Left renal cortex interstitium (tissue), 4 donors: ENCODE measurements around the gene IL1RL2. TPM values are rescaled to one million over a fixed set of nuclear protein-coding genes. Genes with fewer than 3 reads are reported as not detected.

ENCODE experiments used
- DNase-seq, 4 donors: peaks; one replicate each; pipeline ENCODE4 v3.0.0-alpha.2; 2013; ENCODE audit warnings: low read depth in 4 of 4, low spot score in 2 of 4, missing footprints in 1 of 4
- polyA plus RNA-seq, 4 donors: library from polyadenylated mRNA; unstranded; fragments of 120-200 nt; gene quantifications; one replicate each; pipeline ENCODE4 v1.2.1, GENCODE V29; 2013; ENCODE audit not compliant: insufficient read length in 4 of 4

IL1RL2 gene
- polyA plus RNA-seq, 4 donors, result 0.82 to 1.2 (median 1.0) TPM

DNA sequence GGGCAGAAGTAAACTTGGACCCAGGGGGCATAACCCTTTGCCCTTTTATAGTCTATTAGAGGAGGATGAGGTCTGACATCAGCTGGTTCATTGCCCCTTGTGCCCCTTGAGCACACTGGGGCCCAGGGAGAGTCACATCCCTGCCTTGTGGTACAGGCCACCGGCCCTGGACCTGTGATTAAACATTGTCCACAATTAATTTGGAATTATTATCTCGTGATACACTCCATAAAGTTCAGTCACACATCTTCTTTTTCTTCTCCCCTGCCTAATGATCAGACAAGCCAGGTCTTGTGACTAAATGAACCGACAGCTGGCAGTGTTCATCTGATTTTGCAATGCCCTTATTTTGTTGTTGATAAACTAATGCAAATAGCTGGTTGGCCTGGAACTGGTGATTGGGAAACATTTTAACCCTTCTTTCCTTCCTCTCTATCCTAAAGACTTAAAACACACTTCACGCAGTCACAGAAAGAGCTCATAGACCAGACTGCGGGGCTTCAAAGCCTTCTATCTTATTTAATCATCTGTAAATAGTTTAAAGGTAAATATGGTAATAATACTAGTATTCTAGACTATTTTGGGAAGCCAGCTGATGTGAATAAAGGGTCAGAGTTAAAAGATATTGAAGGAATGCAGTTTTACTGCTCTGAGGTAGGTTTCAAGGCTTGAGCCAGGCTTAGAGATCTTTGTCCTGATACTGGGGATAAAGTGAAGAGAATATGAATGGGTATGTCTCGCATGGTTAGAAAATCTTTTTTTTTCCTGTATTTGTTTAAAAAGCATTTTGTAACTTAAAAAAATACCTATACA, 30.9 kb upstream of the IL1RL2 start:
- no peak for DNase-seq

DNA sequence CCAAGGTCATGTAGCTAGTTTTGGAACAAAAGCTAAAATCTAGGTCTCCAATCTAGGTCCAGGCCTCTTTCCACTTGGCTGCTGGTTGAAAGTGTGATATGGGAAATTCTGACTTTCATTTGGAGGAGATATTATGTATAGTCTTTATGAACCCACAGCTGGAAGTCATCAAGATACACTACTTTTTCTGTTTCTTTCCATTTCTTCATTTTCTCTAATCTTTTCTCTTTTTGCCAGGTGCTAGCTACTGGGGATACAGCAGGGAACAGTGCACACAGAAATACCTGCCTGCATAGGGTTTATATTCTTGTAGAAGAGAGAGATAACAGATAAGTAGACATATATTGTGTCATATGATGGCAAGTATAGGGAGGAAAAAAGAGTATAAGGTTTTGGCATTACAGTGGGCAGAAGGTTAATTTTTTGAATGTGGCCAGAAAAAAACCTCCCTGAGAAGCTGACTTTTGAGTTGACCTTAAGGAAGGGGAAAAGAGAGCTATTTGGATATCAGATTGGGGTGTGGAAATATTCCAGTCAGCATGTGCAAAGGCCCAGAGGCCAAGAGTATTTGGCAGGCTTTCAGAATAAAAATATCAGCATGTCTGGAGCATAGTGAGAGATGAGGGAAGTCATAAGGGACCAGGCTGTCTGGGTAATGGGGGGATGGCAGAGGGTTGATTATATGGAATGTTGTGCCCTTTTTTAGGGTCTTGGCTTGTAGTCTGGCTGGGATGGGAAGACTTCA, 28.6 kb upstream of the IL1RL2 start:
- DNase-seq, result no peak

DNA sequence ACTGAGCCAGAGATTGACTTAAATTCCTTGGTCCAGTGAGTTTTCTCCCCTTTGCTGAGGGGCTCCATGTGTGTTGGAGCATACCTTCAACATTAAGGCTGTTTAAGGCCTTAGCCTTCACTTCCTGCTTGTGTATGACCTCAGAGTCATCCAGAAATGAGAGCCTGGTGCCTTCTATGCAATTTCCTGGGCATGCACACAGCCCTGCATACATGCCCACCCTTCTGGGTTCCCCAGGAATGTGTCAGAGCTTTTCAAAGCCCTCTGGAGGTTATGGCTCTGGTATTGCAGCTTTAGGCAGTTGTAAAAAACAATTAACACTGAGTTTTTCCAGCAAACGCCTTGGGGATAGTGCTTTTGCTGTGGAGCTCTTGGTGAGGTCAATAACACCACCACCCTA, 27.5 kb upstream of the IL1RL2 start:
- no peak for DNase-seq

DNA sequence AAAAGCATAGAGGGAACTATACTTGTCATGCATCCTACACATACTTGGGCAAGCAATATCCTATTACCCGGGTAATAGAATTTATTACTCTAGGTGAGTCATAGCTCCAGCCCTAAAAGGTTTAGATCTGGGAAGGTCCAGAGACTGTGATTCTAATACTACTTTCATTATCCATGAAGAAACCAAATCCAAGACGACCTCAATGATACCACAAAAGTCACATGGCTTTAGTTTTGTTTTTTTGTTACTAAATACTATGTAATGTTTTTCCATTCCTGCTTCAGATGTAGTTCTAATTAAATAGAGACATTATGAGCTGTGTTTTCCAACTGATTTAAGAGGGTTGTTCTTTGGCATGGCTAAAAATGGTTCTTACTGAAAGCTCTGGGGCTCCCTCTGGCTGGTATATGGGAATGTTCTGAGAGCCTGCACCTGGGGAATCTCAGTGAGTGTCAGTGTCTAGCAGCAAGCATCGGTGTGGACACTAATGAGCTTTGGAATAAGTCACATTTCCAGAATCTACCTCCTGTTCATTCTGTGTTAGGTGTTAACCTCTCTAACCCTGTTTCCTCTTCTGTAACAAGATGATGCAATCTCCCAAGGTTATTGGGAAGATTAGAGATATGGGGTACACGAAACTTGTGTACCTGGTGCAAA, 20.5 kb upstream of the IL1RL2 start:
- no peak for DNase-seq

DNA sequence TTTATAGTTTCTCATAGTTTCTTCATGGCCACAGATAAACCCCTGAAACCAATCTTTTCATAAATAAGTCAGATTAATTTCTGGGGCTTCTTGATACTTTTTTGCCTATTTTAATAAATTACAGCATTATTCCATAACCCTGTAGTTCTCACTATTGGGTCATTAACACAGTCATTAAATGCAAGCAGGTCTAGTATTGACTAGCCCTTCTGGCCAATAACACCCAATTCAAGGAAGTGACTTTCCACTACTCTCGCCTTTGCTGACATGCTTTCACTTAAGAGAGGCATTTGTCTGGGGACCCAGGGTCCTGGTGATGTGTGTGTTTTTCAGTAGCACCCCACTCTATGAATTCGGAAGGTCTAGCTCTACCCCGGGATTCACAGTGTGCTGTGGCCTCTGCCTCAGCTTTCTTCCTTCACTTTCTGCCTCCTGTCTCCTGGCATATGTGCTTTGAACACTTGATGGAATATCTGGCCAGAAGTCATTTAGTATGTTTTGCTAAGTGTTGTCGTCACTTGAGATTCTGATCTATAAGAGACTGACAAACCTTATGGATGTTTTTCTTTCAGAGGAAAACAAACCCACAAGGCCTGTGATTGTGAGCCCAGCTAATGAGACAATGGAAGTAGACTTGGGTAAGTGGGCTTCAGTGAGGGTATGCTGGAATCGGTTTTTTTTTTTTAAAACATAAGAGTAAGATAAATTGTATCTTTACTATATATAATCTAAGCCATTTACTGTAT, 18.6 kb upstream of the IL1RL2 start:
- no peak for DNase-seq

DNA sequence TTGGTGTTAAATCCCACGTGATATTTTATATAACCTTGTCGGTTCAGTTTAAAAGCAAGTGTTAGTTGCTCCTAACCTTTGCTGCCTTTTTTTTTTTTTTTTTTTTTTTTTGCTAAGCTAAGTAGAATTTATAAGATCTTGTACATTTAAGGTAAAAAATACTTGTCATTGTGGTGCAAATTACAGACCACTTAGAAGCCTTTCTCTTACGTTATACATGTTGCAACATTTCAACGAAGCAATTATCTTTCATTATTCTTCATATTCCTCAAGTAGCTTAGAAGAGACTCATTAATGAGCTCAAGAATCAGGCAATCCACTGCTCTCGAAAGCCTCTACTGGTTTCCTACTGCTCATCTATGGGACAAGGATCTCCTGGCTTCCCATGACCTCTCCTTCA, 14.9 kb upstream of the IL1RL2 start:
- no peak for DNase-seq

DNA sequence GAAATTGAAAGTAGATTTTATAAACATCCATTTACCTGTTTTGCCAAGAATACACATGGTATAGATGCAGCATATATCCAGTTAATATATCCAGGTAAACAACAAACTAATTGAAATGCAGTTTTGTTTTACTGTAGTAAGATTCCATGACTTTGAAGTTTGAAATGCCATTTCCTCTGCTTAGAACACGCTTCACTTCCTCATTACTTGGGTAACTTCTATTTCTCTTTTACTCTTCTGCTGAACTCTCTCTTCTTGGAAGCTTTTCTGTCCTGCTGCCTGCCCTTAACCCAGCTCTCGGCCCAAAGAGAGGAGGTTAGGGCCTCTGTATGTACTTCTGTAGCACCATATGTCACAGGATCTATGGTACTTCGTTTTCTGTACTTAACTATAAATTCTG, 14.1 kb upstream of the IL1RL2 start:
- no peak for DNase-seq

DNA sequence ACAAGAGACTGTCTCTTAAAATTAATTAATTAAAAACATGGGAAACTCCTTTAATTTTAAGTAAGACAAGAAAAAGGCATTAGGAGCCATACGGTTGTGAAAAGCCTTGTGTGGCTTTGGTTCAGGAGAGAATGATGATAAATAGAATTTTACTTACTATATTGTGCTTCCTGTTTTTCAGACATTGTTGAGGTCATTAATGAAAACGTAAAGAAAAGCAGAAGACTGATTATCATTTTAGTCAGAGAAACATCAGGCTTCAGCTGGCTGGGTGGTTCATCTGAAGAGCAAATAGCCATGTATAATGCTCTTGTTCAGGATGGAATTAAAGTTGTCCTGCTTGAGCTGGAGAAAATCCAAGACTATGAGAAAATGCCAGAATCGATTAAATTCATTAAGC, 10.7 kb upstream of the IL1RL2 start:
- no peak for DNase-seq

DNA sequence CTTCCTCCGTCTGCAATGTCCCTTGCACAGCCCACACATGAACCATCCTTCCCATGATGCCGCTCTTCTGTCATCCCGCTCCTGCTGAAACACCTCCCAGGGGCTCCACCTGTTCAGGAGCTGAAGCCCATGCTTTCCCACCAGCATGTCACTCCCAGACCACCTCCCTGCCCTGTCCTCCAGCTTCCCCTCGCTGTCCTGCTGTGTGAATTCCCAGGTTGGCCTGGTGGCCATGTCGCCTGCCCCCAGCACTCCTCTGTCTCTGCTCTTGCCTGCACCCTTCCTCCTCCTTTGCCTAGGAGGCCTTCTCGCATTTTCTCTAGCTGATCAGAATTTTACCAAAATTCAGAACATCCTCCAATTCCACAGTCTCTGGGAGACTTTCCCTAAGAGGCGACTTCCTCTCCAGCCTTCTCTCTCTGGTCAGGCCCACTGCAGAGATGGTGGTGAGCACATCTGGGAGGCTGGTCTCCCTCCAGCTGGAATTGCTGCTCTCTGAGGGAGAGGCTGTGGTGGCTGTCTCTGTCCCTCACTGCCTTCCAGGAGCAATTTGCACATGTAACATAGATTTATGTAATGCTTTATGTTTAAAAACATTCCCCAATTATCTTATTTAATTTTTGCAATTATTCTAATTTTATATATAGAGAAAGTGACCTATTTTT, 8.9 kb upstream of the IL1RL2 start:
- no peak for DNase-seq

DNA sequence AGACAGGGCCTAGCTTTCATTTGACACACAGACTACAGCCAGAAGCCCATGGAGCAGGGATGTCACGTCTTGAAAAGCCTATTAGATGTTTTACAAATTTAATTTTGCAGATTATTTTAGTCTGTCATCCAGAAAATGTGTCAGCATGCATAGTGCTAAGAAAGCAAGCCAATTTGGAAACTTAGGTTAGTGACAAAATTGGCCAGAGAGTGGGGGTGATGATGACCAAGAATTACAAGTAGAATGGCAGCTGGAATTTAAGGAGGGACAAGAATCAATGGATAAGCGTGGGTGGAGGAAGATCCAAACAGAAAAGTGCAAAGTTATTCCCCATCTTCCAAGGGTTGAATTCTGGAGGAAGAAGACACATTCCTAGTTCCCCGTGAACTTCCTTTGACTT, 7.8 kb upstream of the IL1RL2 start:
- DNase-seq, result no peak

DNA sequence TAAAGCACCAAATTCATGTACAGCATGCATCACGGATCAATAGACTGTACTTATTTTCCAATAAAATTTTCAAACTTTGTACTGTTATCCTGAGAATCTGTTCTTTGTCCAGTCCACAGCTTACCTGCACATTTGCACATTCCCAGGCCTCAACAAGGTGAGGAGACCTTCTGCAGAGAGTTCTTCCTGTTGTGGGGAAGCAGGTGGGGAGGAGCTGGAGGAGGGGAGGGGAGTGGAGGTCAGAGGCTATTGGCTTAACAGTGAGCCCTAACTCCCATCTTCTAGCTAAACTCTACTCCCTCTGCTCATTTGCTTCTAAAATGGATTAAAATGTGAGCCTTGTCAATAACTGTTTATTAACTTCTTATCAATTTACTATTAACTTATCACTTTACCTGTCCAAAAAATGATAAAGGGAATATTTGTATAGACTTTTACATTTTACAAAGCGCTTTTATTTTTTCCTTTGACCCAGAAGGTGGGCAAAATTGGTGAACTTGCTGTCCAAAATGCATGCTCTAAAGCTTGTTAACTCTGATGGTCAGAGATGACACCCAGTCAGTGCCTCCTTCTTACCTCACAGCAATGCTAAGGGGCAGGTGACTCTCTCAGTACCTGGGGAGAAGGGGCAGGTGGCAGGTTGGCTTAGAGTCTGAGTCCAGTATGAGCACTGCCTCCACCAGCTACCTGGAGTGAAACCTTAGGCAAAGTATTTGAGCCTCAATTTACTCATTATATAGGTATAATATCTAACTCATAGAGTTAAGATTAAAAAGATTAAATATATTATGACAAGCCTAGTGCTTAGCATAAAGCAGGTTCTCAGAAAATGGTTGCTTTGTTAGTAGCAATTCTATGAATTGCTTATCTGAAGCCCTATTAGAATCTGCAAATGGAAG, 6.8 kb upstream of the IL1RL2 start:
- DNase-seq, result no peak

DNA sequence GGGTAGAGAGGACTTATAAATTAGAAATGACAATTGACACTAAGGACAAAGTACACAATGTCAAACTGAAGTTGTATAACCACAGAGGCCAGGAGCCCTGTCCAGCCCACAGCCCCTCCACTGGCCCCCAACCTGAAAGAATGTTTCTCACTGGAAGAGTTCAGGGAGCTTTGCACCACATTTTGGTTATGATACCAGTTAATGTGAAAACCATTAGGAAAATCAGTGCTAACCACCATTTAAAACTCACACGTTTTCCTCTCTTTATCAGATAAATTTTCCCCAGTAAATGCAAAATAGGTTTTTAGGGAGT, 6.2 kb upstream of the IL1RL2 start:
- no peak for DNase-seq

DNA sequence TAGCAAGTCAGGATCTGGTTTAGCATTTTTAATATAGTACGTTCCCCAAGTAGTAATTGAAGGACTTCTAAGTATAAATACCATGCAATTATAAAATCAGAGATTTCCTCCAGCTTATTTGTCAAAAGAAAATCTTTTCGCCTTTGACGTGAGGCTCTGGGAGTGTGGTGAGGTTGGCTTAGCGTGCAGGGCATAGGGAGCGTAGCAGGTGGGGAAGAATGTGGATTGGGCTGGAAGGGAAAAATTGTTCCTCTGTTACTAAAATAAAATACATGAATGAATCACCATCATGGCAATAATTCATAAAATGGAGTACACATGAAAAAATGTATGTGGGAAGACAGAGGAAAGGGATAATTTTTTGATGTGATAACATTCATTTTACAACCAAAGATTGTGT, 5.4 kb upstream of the IL1RL2 start:
- DNase-seq, result no peak

DNA sequence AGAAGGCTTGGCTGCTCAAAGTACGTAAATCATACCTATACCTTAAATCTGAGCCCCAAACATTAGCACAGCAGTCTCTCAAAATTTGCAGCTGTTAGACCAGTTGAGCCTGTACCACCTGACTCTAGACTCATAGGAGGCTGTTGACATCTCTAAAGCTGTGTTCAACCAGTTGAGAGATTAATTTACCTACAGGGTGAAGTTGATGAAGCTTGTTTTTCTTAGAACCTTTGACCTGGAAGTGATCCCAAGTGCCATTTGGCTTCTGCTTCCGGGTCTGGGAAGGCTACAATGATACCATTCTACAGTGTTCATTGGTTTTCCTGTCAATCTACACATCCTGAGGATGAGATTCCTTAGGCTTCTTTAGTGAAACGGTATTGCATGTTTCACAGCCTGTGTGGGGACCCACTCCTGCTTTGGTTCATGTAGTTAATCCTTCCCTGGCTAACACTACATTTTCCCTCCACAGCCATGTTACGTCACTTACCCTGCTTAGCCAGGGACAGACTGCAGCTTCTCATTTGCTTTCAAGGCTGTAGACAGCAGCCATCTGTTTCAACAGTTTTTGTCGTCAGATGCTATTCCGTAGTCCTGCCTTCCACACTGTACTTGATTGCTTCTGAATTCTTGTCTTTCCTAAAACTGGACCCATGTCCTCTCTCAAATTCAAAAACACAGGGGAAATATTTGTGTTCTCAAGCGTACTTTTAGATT, 4.7 kb upstream of the IL1RL2 start:
- no peak for DNase-seq

DNA sequence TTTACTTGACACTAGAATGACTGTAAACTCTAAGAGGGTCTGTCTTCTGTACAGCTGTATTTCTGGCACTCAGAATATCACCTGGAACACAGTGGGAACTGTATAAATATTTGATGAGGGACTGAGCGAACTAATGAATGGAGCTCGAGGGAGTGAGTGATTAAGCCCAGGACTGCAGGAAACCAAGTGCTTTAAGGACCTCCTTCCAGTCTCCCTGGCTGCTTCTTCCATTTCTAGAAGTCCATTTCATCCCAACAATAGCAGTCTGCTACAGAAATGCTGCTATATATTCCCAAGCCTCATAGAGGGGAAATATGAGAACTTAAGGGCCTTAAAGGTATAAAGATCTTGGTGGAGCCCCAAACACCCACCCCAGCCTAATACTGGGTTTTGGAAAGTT, 2.8 kb upstream of the IL1RL2 start:
- no peak for DNase-seq

DNA sequence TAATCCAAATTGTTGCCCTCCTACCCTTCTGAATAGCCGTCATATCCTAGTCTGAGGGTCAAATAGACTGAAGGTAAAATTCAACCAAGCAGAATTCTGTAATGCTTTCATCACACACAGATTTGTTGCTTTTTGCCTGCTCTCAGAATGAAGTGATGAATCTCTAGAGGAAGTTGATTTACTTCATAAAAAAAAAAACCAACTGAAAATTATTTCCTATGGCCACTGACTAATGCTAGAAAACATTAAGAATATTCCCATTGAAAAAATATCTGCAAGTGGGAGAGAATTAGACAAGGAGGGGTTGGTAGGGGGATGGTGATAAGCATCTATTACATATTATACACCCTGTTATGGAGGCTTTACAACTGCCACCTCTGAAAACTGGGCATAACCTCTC, 2.3 kb upstream of the IL1RL2 start:
- no peak for DNase-seq

DNA sequence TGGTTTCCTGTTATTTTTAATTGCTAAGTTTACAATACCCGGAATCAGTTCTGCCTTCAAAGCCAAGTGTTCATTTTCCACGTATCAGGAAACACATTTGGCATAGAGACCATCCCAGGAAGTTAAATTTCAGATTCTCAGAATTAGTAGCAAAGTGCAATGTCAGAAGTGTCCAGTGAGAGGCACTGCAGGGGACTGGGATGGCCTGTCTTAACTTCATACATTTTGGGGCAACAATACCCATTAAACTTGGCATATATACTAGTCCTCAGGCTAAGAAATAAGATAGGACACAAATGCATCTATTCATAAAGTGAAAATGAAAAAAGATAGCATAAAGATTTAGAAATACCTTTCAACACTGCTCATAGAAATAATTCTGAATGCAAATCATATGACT, 1.5 kb upstream of the IL1RL2 start:
- DNase-seq, result no peak

DNA sequence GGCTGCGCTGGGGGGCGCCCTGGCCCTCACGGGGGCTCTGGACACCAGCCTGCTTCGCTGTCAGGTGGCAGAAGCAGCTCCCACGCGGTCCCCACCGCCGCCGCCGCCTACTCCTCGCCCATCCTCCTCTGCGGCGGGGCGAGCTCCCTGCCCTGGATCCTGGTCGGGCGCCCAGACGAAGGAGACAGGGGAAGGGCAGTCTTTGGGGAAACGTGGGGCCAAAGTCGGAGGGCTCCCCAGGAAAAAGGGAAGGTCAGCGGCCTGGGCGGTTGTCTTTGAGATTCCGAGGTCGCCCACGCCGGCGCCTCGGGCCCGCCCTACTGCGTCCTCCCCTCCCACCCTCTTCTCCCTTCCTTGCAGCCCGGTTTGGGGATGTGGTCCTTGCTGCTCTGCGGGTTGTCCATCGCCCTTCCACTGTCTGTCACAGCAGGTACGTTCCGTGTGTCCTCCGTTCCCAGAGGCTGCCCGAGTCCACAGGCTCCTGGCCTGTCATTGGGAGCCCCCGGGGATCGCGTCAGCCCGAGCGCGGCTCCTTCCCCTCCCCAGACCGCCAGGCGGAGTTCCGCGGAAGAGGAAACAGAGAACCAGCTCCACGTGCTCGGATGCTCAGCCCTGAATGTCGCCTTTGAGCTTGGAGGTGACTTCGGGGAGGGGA, 800 bp downstream of the IL1RL2 start:
- peak in 1 of 4 donors; percentile 34 for DNase-seq
